ENCODE data around the gene GJB2.
A peak's percentile ranks its signal among the peaks of the same experiment; 100 is the strongest.

GJB2 gene

DNA sequence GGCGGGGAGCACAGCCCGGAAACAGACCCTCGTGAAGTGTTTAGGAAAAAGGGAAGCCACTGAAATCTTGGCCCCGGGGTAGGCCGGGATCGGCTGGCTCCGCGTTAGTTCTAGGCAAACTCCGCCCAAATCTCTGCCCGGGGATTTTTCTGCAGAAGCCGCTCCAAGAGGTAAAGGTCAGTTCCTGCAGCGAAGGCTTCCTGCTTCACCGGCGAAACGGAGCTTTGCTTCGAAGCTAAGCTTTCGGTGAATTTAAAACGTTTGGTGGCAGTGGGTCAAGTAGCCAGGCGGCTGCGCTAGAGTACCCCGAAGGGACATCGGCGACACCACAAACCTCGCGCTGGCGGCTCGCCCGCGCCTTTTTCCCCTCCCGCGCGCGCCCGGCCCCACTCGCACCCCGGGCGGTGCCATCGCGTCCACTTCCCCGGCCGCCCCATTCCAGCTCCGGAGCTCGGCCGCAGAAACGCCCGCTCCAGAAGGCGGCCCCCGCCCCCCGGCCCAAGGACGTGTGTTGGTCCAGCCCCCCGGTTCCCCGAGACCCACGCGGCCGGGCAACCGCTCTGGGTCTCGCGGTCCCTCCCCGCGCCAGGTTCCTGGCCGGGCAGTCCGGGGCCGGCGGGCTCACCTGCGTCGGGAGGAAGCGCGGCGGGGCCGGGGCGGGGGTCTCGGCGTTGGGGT is 441 bp downstream of the GJB2 start:
- FAIRE-seq = no peak

DNA sequence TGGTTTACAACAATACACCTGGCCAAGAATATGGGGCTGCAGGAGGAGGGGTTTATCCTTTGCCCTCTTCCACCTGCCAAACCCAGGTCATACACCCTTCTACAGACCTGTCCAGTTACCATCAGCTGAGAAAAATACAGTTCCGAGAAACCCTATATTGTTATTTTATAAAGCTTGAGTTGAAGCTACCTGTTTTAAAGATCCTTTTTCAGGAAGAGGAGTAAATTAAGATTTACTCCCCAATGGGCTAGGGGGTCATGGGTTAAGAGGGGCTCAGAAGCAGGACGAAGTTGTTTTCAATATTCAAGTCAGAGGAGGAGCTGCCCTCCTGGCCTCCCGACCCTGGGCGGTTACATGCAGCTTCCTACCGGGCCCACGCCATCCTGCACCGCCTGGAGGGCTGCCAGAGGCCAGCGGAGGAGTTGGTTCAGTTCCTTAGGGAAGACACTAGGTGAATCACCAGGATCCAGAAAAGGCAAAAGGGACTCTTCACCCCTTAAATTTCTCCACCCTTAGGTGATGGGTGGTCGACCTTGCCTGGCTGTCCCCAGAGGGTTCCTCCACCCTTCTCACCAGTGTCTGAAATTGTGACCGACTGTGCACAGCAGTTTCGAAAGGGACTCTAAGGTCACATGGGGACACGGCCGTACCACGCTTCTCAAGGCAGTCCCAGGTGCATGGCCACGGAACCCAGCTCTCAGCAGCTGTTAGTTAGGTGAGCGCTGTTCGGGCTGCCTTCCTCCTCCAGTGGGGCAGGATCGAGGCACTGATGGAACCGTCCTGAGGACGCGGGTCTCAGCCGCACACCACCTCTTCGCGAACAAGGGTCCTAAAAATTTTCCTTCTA is 1.2 kb downstream of the GJB2 start:
- no peak for FAIRE-seq

DNA sequence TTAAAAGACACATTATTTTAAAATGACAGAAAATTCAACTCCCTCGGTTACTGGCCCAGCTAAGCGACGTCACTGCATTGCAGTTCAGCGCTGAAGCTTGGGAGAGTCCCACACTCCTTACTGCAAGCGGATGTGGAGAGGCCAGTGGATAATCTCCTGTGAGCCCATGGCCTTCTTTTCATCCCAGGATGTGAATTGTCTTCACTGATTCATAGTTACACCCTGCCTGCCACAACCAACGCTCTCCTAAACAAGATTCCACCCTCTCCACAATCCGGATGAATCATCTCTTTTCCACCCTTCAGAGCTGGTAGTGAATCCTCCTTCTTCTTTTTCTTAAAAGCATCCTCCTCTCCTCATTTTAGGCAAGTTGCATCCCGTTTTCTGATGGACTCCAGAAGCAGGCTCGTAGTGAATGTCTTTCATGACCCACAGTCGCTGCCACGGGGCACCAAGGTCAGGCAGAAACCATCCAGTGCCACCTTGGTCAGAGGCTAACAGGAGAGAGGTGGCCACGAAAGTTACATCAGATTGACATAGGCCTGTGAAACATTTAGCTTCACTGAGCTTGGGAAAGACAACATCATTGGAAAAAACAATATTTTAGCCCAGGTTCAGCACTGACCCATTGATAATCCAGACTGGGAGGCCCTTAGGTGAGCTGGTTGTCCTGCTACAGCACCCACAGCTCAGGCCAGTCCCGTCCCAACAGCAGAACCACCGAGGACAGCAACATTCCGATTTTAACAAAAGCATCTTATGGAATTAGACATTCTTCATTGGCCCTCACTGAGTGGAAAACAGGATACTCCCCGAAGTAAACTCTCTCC is 2.0 kb downstream of the GJB2 start:
- FAIRE-seq = no peak

DNA sequence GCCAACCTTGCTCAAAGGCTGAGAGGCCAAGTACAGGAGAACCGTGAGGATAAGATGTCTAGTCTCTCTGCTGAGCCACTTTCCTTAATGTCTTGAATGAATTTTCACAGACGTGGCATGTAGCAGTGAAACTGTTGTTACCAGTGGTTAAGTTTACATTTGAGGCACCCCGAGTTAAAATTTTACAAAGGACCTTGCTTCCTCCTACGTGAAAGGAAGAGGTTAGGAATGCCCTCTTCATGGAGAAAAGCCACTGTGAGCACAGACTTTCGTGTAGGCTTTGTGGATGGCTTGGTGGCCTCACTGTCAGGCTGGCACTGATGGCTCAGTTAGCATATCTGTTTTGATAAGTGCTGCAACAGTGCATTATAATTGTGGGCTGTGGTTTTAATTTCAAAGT is 2.7 kb downstream of the GJB2 start:
- FAIRE-seq = no peak

DNA sequence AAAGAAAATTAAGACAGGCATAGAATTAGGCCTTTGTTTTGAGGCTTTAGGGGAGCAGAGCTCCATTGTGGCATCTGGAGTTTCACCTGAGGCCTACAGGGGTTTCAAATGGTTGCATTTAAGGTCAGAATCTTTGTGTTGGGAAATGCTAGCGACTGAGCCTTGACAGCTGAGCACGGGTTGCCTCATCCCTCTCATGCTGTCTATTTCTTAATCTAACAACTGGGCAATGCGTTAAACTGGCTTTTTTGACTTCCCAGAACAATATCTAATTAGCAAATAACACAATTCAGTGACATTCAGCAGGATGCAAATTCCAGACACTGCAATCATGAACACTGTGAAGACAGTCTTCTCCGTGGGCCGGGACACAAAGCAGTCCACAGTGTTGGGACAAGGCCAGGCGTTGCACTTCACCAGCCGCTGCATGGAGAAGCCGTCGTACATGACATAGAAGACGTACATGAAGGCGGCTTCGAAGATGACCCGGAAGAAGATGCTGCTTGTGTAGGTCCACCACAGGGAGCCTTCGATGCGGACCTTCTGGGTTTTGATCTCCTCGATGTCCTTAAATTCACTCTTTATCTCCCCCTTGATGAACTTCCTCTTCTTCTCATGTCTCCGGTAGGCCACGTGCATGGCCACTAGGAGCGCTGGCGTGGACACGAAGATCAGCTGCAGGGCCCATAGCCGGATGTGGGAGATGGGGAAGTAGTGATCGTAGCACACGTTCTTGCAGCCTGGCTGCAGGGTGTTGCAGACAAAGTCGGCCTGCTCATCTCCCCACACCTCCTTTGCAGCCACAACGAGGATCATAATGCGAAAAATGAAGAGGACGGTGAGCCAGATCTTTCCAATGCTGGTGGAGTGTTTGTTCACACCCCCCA is 3.8 kb downstream of the GJB2 start:
- FAIRE-seq = no peak

DNA sequence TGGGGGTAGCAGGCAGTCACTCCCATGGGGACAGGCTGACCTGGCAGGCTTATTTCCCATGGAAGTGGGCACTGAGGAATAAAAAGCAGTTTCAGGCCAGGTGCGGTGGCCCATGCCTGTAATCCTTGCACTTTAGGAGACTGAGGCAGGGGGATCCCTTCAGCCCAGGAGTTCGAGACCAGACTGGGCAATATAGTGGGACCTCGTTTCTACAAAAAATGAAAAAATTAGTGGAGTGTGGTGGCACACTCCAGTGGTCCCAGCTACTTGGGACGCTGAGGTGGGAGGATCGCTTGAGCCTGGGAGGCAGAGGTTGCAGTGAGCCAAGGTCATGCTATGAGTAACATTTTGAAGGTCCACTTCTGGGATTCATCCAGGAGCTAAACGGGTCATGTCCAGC is 6.0 kb downstream of the GJB2 start:
- no peak for FAIRE-seq

DNA sequence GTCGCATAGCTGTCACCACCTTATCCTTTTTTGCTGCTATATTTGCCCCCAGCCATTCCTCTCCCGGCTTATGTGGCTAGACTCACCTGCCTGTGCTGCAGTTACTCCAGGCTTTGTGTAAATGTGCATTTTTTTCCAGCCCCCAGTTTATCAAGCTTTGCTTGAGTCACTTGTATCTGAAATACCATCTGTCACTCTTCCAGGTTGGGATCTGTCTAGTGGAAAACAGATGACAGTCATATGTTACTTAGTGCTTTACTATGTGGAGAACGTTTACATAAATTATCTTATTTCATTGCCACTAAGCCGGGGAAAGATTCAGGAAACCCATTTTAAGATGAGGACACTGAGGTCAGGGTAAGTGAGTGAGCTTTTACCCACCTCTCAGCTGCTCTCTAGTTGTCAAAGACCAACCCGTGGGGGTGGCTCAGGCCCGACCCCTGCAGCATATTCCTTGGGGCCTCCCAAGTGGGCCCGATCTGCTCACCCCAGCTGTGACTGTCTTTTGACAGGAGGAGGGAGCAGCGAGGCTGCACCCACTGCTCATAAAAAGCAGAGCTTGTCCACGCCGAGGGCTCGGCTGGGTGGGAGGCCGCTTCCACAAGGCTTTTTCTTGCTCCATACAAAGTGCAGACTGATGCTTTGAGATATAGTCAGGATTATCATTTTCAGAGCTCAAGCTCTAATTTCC is 7.2 kb downstream of the GJB2 start:
- no peak for FAIRE-seq

DNA sequence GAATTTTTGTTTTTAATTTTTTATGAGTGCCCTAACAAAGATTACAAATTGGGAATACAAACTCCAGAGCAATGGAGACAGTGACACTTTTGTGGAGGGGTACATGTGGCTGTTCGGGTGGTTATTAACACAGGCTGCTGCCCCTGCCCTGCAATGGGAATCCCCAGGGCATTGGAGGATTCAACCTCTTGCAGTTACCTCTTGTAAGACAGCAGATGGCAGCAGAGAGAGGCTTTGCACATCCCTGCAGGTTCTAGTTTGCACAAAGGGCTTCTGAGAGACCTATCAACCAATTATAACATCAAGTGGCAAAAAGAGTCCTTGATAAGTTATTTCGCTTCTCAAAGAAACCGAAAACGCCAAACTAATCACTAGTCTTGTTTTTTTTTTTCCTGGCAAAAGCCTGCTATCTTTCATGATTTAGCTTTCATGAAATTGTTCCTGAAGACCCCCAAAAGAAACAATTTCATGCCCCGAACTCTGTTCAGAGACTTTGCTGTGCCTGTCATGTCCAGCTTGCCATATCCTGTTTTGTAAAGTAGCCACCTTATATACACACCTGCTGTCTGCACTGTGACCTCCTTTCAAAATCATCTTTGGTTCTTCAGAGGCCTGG is 10.4 kb downstream of the GJB2 start:
- FAIRE-seq = peak; percentile 85

DNA sequence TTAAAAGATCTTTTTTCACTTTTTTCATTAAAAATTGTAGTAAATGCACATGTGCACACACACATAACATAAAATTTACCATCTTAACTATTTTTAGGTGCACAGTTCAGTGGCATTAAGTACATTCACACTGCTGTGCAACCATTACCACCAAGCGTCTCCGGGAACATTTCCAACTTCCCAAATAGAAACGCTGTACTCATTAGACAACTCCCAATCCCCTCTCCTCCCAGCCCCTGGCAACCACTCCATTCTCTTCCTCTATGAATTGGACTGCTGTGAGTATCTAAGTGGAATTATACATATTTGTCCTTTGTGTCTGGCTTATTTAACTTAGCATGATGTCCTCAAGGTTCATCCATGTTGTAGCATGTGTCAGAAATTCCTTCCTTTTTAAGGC is 11.6 kb downstream of the GJB2 start:
- FAIRE-seq = no peak

DNA sequence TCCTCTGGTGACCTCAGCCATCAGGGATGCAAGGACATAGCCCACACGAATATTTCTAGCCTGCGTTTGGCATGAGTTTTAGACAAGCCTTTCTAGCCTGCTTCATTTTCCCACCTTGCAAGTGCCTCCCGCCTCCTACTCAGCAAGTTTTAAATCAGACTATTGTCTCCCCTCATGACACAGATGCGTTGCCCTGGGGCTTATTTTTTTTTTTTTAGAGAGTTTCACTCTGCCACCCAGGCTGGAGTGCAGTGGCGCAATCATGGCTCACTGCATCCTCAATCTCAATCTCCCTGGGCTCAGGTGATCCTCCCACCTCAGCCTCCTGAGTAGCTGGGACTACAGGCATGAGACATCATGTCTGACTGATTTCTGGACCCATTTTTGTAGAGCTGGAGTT is 14.6 kb downstream of the GJB2 start:
- no peak for FAIRE-seq

DNA sequence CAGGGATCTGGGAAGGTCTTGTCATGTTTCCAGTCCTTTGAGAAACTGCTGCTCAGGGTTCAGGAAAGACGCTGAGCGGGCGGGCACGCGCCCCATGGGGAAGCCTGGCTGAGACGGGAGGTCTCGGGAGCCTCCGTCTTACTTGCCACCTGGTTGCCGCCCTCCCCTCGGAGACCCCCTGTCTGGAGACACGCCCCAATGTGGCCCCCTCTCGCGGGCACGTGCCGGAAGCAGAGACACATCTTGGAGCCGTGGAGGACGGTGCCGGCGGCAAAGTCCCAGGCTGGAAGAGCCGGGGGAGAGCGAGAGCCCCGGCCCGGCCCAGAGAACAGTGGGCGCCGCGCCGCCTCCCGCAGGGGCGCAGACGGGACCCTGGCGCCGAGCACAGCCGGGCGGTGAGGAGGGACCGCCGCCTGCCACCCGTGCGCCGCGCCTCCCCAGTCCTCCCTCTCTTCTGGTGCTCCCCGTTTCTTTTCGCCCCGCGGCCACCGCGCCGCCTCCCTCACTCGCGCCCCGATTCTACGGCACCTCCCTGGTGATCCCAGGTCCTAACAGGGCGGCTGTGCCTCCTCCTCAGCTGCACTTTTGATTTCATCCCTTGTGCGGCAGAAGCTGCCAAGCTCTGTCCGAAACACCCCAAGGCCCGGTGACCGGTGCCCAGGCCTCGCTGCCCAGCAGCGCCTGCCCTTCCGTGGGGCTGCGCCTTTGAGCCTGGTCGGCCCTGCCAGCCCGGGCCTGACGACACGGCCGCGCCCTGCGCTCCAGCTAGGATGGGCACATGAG is 15.5 kb downstream of the GJB2 start:
- no peak for FAIRE-seq

DNA sequence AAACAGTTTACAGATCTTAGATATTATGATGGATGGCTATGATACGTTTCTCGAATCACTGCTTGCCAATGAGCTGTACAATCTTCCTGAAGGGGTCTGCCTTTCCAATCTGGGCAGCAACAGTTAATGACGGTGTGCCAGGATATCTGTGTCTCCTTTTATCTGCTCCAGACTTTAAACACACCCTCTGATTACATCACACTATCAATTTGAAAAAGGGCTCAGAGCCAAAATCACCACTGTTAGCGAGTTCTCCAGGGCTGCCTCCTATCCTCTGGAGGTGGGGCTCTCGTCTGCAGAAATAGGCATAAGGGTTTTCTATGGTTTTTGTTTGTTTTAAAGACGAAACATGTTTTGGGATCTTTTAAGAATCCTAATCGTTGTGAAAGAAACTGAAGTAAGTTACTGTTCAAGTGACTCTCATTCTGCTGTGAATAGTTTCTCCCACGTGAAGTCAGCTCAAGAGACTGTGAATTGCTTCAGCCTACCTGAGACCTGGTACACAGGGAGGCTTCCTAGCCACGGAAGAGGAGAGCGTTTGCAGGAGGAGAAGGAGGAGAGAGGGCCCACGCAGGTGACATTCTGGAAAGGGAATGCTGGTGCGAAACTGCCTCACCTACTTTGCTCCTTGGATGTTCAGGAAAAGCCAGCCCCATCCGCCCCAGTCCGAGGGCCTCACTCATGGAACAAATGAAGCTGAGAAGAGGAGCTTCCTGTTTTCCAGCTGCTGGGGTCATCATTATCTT is 16.7 kb downstream of the GJB2 start:
- FAIRE-seq = no peak

DNA sequence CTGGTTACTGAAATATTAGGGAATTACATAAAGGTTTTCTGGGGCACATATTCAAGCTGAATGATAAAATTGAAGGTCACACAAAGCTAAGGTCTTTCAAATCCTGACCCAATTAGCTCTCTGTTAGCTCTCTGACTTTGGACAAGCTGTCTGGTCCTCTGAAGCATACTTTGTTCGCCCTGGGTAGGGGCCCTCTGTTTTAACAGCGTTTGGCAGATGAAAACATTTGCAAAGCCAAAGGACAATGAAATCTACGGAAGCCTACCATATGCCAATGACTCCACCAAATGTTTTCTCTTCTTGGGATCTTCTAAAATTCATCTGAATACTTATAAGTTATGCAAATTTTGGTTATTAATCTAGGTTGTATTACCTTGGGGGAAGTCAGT is 17.3 kb downstream of the GJB2 start:
- no peak for FAIRE-seq

DNA sequence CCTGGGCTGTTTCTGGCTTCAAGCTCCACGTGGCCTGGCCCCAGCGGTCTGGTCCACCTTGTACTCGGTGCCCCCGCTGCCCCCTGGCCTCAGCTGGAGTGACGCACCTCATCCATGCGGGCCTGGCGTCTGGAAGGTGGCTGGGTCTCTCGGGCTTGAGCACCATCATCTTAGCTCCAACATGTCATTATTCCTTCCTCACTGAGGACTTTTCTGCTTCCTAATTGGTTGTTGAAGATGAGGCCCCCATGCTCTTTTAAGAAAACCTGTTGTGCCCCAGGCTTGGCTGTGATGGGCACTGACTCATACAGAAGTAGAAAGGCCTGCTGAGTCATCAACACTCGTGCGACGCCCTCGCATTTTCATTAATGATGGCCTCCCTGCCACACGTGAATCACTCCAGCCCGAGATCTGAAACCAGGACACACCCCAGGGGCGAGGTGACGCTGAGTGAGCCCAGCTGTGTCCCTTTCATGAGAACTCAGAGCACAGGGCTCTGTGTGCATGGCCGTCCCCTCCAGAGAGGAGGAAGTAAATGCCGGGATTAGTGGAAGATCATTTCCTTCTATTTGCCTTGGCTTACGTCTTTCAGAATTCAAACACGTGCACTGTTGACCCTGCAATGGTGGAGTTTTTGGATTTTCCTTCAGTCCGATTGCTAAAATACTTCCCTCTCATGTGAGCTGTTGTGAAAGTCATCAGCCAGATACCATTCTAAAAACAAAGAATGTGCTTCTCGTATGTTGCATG is 17.9 kb downstream of the GJB2 start:
- no peak for FAIRE-seq

DNA sequence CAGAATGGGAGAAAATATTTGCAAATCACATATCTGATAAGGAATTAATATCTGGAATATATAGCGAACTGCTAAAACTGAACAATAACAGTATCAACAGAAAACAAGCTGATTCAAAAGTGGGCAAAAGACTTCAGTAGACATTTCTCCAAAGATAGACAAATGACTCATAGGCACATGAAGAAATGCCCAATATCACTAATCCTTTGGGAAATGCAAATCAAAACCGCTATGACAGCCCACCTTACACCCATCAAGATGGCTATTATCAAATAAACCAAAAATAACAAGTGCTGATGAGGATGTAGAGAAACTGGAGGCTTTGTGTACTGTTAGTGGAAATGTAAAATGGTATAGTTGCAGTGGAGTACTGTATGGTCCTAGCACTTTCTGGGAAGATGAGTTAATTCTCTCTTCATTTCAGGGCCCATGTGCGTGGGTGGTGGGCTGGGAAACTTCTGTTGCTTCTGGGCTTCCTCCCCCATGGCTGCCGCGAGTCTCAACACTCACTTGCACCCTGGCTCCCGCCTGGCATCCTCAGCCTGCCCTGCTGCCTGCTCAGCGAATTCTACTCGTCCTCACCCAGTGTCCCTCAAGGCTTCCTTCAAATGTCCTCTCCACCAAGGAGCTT is 19.5 kb downstream of the GJB2 start:
- no peak for FAIRE-seq

DNA sequence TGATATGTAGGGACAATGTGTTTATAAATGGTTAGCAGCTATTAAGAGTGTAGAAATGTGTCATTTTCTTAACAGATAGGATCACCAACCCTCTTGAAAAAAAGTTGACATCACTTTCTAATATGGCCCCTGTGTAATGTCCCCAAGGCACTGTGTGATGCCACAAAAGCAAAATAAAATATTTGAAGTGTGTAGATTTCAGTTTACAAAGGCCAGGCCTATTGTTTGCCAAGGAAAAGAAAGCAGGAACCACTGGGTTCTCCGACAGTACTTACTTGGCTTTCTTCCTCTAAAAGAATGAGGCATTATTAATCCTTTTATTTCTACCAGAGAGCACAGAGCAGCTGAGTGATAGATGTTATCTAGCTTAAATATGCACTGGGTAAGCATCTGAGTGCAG is 21.4 kb downstream of the GJB2 start:
- FAIRE-seq = no peak

DNA sequence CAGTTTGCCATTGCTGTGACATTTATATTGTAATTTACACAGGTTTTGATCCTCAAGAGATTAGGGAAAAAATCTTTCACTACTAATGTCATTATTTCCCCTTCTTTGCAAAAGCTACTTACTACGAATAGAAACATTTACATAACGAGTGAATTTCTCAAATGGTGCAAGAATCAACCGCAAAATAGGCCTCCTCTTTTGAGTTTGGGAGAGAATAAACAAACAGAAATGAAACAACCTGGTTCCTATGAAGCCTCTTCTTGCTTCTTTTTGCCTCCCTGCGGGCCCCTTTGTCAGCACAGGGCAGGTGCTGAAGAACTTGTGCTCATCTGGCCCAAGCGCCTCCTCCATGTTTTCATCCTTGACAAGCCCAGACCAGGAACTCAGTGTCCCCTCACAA is 21.8 kb downstream of the GJB2 start:
- FAIRE-seq = no peak

DNA sequence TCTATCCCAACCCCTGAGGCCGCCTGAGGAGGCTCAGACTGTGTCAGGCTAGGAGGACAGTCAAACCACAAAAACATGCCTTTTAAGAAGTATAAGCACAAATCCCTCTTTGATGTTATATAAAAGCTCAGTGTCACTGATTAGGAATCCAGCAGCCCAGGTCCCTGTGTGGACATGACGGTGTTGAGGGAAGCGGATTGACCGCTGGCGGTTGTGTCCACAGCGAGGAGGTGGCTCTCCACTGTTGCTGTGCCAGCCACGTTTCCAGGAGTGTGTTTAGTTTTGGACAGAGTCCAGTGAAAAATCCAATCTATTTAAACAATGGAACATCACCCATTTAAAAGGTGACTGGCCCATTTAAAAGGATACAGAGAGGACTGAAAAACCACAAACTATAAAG is 24.3 kb downstream of the GJB2 start:
- no peak for FAIRE-seq
